HEK293 (cell line): Measurements from ENCODE around the gene CLIP1.

Source experiments
- FEZF1 ChIP-seq: fragments of 450-650 bp; formaldehyde crosslinking; IDR thresholded peaks from 2 replicates; pipeline ENCODE4 v1.5.1; 2016; ENCODE audit warnings: missing biosample characterization, missing genetic modification characterization
- IKZF3 ChIP-seq: fragments of 450-650 bp; IDR thresholded peaks from 2 replicates; pipeline ENCODE4 v1.5.0; 2018; ENCODE audit warnings: missing biosample characterization, mild to moderate bottlenecking, missing genetic modification characterization, moderate library complexity
- KLF10 ChIP-seq: fragments of 450-650 bp; IDR thresholded peaks from 2 replicates; pipeline ENCODE4 v1.5.1; 2018; ENCODE audit warnings: missing biosample characterization, mild to moderate bottlenecking, missing genetic modification characterization
- KLF9 ChIP-seq: fragments of 450-650 bp; formaldehyde crosslinking; IDR thresholded peaks from 2 replicates; pipeline ENCODE4 v1.5.1; 2016; ENCODE audit warnings: missing biosample characterization, missing genetic modification characterization, low read depth
- MYNN ChIP-seq: fragments of 450-650 bp; formaldehyde crosslinking; IDR thresholded peaks from 2 replicates; pipeline ENCODE4 v1.5.1; 2016; ENCODE audit warnings: missing biosample characterization, missing genetic modification characterization, borderline replicate concordance
- MZF1 ChIP-seq: fragments of 450-650 bp; formaldehyde crosslinking; IDR thresholded peaks from 2 replicates; pipeline ENCODE4 v1.5.1; 2017; ENCODE audit warnings: missing biosample characterization, missing genetic modification characterization, borderline replicate concordance
- OSR2 ChIP-seq: fragments of 450-650 bp; formaldehyde crosslinking; IDR thresholded peaks from 2 replicates; pipeline ENCODE4 v1.5.1; 2016; ENCODE audit warnings: missing biosample characterization, missing genetic modification characterization
- PBX3 ChIP-seq: sonication (generic); formaldehyde crosslinking; IDR thresholded peaks from 2 replicates; pipeline ENCODE4 v1.8.1; 2022; ENCODE audit warnings: mild to moderate bottlenecking, moderate library complexity, missing genetic modification reagents
- YY2 ChIP-seq: fragments of 450-650 bp; formaldehyde crosslinking; IDR thresholded peaks from 2 replicates; pipeline ENCODE4 v1.5.1; 2016; ENCODE audit warnings: missing biosample characterization, missing genetic modification characterization
- ZFP37 ChIP-seq: fragments of 450-650 bp; formaldehyde crosslinking; IDR thresholded peaks from 2 replicates; pipeline ENCODE4 v1.5.1; 2016; ENCODE audit warnings: missing biosample characterization, missing genetic modification characterization
- ZIC2 ChIP-seq: fragments of 450-650 bp; formaldehyde crosslinking; IDR thresholded peaks from 2 replicates; pipeline ENCODE4 v1.5.1; 2016; ENCODE audit warnings: missing biosample characterization, missing genetic modification characterization
- ZNF202 ChIP-seq: fragments of 450-650 bp; formaldehyde crosslinking; IDR thresholded peaks from 2 replicates; pipeline ENCODE4 v1.5.1; 2016; ENCODE audit warnings: missing biosample characterization, missing genetic modification characterization, borderline replicate concordance
- ZNF274 ChIP-seq, 2 experiments: fragments of 200-500 bp in 1 of 2; fragments of 450-650 bp in 1 of 2; sonication (Bioruptor generic) in 1 of 2; formaldehyde crosslinking in 1 of 2; IDR thresholded peaks; 2 replicates each; pipeline versions ENCODE4 v1.5.1 to v1.6.1; 2014 to 2016; ENCODE audit warnings: borderline replicate concordance in 1 of 2, inconsistent platforms in 1 of 2, low read length in 1 of 2, missing biosample characterization in 1 of 2, missing genetic modification characterization in 1 of 2
- ZNF280C ChIP-seq: fragments of 450-650 bp; formaldehyde crosslinking; IDR thresholded peaks from 2 replicates; pipeline ENCODE4 v1.5.1; 2016; ENCODE audit warnings: missing biosample characterization, missing genetic modification characterization
- ZNF354C ChIP-seq: fragments of 450-650 bp; formaldehyde crosslinking; IDR thresholded peaks from 2 replicates; pipeline ENCODE4 v1.5.1; 2016; ENCODE audit warnings: missing biosample characterization, missing genetic modification characterization, low read depth, borderline replicate concordance
- ZNF394 ChIP-seq: fragments of 450-650 bp; formaldehyde crosslinking; IDR thresholded peaks from 2 replicates; pipeline ENCODE4 v1.5.1; 2016; ENCODE audit warnings: missing biosample characterization, missing genetic modification characterization, mild to moderate bottlenecking, moderate library complexity, borderline replicate concordance
- ZNF404 ChIP-seq: fragments of 450-650 bp; formaldehyde crosslinking; IDR thresholded peaks from 2 replicates; pipeline ENCODE4 v1.5.1; 2017; ENCODE audit warnings: missing biosample characterization, missing genetic modification characterization
- ZNF488 ChIP-seq: fragments of 450-650 bp; formaldehyde crosslinking; IDR thresholded peaks from 2 replicates; pipeline ENCODE4 v1.5.1; 2016; ENCODE audit warnings: missing biosample characterization, missing genetic modification characterization
- ZNF621 ChIP-seq: fragments of 450-650 bp; formaldehyde crosslinking; IDR thresholded peaks from 2 replicates; pipeline ENCODE4 v1.5.1; 2017; ENCODE audit warnings: missing biosample characterization, missing genetic modification characterization
- ZNF654 ChIP-seq: fragments of 450-650 bp; formaldehyde crosslinking; IDR thresholded peaks from 2 replicates; pipeline ENCODE4 v1.5.1; 2016; ENCODE audit warnings: low read depth, missing biosample characterization, missing genetic modification characterization
- ZNF830 ChIP-seq: fragments of 450-650 bp; IDR thresholded peaks from 2 replicates; pipeline ENCODE4 v1.5.0; 2018; ENCODE audit warnings: missing biosample characterization, missing genetic modification characterization, low read depth, mild to moderate bottlenecking, moderate library complexity
- ZNF843 ChIP-seq: fragments of 450-650 bp; formaldehyde crosslinking; IDR thresholded peaks from 2 replicates; pipeline ENCODE4 v1.5.1; 2016; ENCODE audit warnings: missing biosample characterization, missing genetic modification characterization
- ZSCAN30 ChIP-seq: fragments of 450-650 bp; IDR thresholded peaks from 2 replicates; pipeline ENCODE4 v1.5.1; 2018; ENCODE audit warnings: missing biosample characterization, mild to moderate bottlenecking, missing genetic modification characterization, moderate library complexity
- TF ChIP-seq, protein P1 (sequence below): fragments of 450-650 bp; formaldehyde crosslinking; IDR thresholded peaks from 2 replicates; pipeline ENCODE4 v1.5.1; 2016; ENCODE audit warnings: missing biosample characterization, missing genetic modification characterization
- TF ChIP-seq, protein P2 (sequence below): fragments of 450-650 bp; formaldehyde crosslinking; IDR thresholded peaks from 2 replicates; pipeline ENCODE4 v1.5.1; 2017; ENCODE audit warnings: missing biosample characterization, missing genetic modification characterization
- TF ChIP-seq, protein P3 (sequence below): fragments of 450-650 bp; formaldehyde crosslinking; IDR thresholded peaks from 2 replicates; pipeline ENCODE4 v1.5.1; 2016; ENCODE audit warnings: missing biosample characterization, missing genetic modification characterization
- TF ChIP-seq, protein P4 (sequence below): fragments of 450-650 bp; formaldehyde crosslinking; IDR thresholded peaks from 2 replicates; pipeline ENCODE4 v1.5.1; 2017; ENCODE audit warnings: missing biosample characterization, missing genetic modification characterization
- TF ChIP-seq, protein P5 (sequence below): IDR thresholded peaks from 2 replicates; pipeline ENCODE4 v1.6.1; 2011; ENCODE audit warnings: mild to moderate bottlenecking, low read depth, low read length, borderline replicate concordance

CLIP1 gene

DNA sequence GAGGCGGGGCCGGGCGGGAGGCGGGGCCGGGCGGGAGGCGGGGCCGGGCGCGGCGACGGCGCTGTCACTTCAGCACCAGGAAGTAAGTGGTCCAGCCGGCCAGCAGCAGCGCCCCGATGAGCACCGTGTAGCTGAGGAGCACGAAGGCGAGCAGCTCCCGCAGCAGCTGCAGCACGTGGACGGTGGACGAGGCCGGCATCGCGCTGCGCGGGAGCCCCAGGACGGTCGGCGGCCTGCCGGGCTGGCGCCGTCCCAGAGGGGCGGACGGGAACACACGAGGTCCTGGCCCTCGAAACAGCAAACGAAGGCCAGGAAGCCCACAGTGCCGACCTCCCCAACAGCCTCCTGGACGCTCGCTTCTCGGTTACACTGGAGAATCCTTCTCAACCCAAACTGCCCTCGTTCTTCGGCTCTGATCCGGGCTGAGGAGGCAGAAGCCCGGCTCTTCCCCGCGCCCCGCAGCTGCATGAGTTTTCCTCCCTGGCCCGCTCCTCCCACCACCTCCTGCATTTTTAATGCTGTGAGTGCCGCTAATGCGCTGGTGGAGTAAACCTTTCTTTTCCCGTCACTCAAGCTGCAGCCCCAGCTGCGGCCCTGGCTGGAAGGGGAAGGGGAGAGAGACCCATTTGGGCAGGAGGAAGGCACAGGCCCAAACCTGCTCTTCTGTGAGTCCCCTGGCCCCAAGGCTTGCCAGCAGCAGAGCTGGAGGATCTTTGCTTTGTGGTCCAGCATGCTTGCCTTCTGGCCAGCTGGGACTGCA, 195.9 kb downstream of the CLIP1 start (continued):
- TF ChIP-seq ZNF654 (no peak), ZNF830 (tag by site-specific recombination) (no peak), ZNF394 (tag by site-specific recombination) (no peak), ZSCAN30 (tag by site-specific recombination) (peak; percentile 71; the same call in 1 of the 2 replicates), ZNF621 (no peak), ZNF202 (no peak), PBX3 (CRISPR knock-in tag) (no peak), MYNN (tag by site-specific recombination) (no peak), MZF1 (tag by site-specific recombination) (no peak), ZNF280C (tag by site-specific recombination) (no peak), KLF10 (tag by site-specific recombination) (no peak), ZNF843 (tag by site-specific recombination) (no peak), ZIC2 (tag by site-specific recombination) (peak; percentile 41; the same call in 1 of the 2 replicates), FEZF1 (tag by site-specific recombination) (no peak), ZNF488 (tag by site-specific recombination) (no peak), YY2 (tag by site-specific recombination) (no peak), OSR2 (tag by site-specific recombination) (0 out of 2 replicates have a peak, but pooled peaks have one; percentile 29), IKZF3 (tag by site-specific recombination) (no peak), ZNF274 (IDR thresholded peaks at IDR 0.05; ENCODE audit: low read length) (no peak), ZNF274 (tag by site-specific recombination; IDR thresholded peaks at IDR 0.05; ENCODE audit: borderline replicate concordance) (no peak), KLF9 (tag by site-specific recombination) (no peak), ZFP37 (tag by site-specific recombination) (no peak), ZNF404 (tag by site-specific recombination) (no peak), ZNF354C (tag by site-specific recombination) (no peak)
- TF ChIP-seq, protein P1, sequence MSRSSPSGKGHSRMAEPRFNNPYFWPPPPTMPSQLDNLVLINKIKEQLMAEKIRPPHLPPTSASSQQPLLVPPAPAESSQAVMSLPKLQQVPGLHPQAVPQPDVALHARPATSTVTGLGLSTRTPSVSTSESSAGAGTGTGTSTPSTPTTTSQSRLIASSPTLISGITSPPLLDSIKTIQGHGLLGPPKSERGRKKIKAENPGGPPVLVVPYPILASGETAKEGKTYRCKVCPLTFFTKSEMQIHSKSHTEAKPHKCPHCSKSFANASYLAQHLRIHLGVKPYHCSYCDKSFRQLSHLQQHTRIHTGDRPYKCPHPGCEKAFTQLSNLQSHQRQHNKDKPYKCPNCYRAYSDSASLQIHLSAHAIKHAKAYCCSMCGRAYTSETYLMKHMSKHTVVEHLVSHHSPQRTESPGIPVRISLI (tag by site-specific recombination) = no peak
- TF ChIP-seq, protein P2, sequence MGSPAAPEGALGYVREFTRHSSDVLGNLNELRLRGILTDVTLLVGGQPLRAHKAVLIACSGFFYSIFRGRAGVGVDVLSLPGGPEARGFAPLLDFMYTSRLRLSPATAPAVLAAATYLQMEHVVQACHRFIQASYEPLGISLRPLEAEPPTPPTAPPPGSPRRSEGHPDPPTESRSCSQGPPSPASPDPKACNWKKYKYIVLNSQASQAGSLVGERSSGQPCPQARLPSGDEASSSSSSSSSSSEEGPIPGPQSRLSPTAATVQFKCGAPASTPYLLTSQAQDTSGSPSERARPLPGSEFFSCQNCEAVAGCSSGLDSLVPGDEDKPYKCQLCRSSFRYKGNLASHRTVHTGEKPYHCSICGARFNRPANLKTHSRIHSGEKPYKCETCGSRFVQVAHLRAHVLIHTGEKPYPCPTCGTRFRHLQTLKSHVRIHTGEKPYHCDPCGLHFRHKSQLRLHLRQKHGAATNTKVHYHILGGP (tag by site-specific recombination) = no peak
- TF ChIP-seq, protein P3, sequence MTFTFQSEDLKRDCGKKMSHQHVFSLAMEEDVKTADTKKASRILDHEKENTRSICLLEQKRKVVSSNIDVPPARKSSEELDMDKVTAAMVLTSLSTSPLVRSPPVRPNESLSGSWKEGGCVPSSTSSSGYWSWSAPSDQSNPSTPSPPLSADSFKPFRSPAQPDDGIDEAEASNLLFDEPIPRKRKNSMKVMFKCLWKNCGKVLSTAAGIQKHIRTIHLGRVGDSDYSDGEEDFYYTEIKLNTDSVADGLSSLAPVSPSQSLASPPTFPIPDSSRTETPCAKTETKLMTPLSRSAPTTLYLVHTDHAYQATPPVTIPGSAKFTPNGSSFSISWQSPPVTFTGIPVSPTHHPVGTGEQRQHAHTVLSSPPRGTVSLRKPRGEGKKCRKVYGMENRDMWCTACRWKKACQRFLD = no peak
- TF ChIP-seq, protein P4, sequence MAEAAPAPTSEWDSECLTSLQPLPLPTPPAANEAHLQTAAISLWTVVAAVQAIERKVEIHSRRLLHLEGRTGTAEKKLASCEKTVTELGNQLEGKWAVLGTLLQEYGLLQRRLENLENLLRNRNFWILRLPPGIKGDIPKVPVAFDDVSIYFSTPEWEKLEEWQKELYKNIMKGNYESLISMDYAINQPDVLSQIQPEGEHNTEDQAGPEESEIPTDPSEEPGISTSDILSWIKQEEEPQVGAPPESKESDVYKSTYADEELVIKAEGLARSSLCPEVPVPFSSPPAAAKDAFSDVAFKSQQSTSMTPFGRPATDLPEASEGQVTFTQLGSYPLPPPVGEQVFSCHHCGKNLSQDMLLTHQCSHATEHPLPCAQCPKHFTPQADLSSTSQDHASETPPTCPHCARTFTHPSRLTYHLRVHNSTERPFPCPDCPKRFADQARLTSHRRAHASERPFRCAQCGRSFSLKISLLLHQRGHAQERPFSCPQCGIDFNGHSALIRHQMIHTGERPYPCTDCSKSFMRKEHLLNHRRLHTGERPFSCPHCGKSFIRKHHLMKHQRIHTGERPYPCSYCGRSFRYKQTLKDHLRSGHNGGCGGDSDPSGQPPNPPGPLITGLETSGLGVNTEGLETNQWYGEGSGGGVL (tag by site-specific recombination) = no peak
- TF ChIP-seq, protein P5, sequence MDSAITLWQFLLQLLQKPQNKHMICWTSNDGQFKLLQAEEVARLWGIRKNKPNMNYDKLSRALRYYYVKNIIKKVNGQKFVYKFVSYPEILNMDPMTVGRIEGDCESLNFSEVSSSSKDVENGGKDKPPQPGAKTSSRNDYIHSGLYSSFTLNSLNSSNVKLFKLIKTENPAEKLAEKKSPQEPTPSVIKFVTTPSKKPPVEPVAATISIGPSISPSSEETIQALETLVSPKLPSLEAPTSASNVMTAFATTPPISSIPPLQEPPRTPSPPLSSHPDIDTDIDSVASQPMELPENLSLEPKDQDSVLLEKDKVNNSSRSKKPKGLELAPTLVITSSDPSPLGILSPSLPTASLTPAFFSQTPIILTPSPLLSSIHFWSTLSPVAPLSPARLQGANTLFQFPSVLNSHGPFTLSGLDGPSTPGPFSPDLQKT = no peak
